SK-N-SH (cell line): ENCODE measurements around the gene ZNF768. TPM values are rescaled to one million over a fixed set of nuclear protein-coding genes. Genes with fewer than 3 reads are reported as not detected.

Source experiments
- CTCF ChIA-PET: fragments of 300-600, 350-600 bp; formaldehyde crosslinking; extraction: SDS; loops from one replicate; lab custom pipeline; 2021; lab: Yijun Ruan, JAX
- POLR2A ChIA-PET: fragments of 350-600 bp; sonication (Branson Sonifier 250); formaldehyde crosslinking; extraction: SDS; loops from one replicate; lab custom pipeline; 2020; ENCODE audit warnings: antibody characterized with exemption, inconsistent platforms; lab: Yijun Ruan, JAX
- DNase-seq: peaks from one replicate; pipeline ENCODE4 v3.0.0; 2012
- H2AFZ ChIP-seq: fragments of 200-600 bp; sonication (generic); 2 replicates; pipeline ENCODE4 v1.8.1; 2016; ENCODE audit warnings: antibody characterized with exemption, mild to moderate bottlenecking, low read depth
- H3F3A ChIP-seq: fragments of 200-600 bp; sonication (generic); replicated peaks from 2 replicates; pipeline ENCODE3; 2016; ENCODE audit warnings: antibody characterized with exemption, mild to moderate bottlenecking; ENCODE audit not compliant: insufficient read depth
- H3K27ac ChIP-seq, 2 experiments: fragments of 200-500 bp in 1 of 2; fragments of 200-600 bp in 1 of 2; sonication (Bioruptor generic) in 1 of 2; sonication (generic), shearing (Covaris generic) in 1 of 2; 2 replicates each; pipeline versions ENCODE4 v1.5.1 to v1.6.1; 2014 to 2016; ENCODE audit warnings: low read depth in 2 of 2, inconsistent platforms in 1 of 2, low read length in 1 of 2, mild to moderate bottlenecking in 1 of 2, mixed read lengths in 1 of 2
- H3K27me3 ChIP-seq: fragments of 200-600 bp; sonication (generic), shearing (Covaris generic); 2 replicates; pipeline ENCODE4 v1.6.1; 2016; ENCODE audit warnings: mixed run types; ENCODE audit not compliant: insufficient read depth
- H3K36me3 ChIP-seq, 2 experiments: fragments of 200-500 bp in 1 of 2; fragments of 200-600 bp in 1 of 2; sonication (Bioruptor generic) in 1 of 2; sonication (generic) in 1 of 2; replicated peaks in 1 of 2; 2 replicates each; pipeline versions ENCODE3 to v1.5.1; 2014 to 2016; ENCODE audit warnings: low read length in 1 of 2, mild to moderate bottlenecking in 1 of 2; ENCODE audit not compliant: insufficient read depth in 2 of 2, control insufficient read depth in 1 of 2
- H3K4me1 ChIP-seq, 2 experiments: fragments of 200-500 bp in 1 of 2; fragments of 200-600 bp in 1 of 2; sonication (Bioruptor generic) in 1 of 2; sonication (generic), shearing (Covaris generic) in 1 of 2; 2 replicates each; pipeline versions ENCODE4 v1.5.1 to v1.6.1; 2014 to 2016; ENCODE audit warnings: low read depth in 1 of 2, low read length in 1 of 2, mixed run types in 1 of 2; ENCODE audit not compliant: insufficient read depth in 2 of 2, control insufficient read depth in 1 of 2
- H3K4me2 ChIP-seq: fragments of 200-600 bp; sonication (generic), shearing (Covaris generic); 2 replicates; pipeline ENCODE4 v1.6.1; 2017; ENCODE audit warnings: mixed run types
- H3K4me3 ChIP-seq, 2 experiments: fragments of 200-500 bp in 1 of 2; fragments of 200-600 bp in 1 of 2; sonication (Bioruptor generic) in 1 of 2; sonication (generic), shearing (Covaris generic) in 1 of 2; 2 replicates each; pipeline versions ENCODE4 v1.5.1 to v1.8.1; 2014 to 2016; ENCODE audit warnings: low read depth in 2 of 2, inconsistent platforms in 1 of 2, low read length in 1 of 2, mild to moderate bottlenecking in 1 of 2, mixed read lengths in 1 of 2, moderate library complexity in 1 of 2
- H3K79me2 ChIP-seq: fragments of 200-600 bp; sonication (generic); 2 replicates; pipeline ENCODE4 v1.8.1; 2017; ENCODE audit warnings: mild to moderate bottlenecking; ENCODE audit not compliant: insufficient read depth
- H3K9ac ChIP-seq: fragments of 200-600 bp; sonication (generic); 2 replicates; pipeline ENCODE4 v1.6.1; 2017; ENCODE audit warnings: mixed run types
- H3K9me2 ChIP-seq: fragments of 200-600 bp; sonication (generic); 2 replicates; pipeline ENCODE4 v1.6.1; 2017; ENCODE audit warnings: mixed run types
- H3K9me3 ChIP-seq: fragments of 200-600 bp; sonication (generic); 2 replicates; pipeline ENCODE4 v1.6.1; 2017; ENCODE audit warnings: mixed run types, mild to moderate bottlenecking, moderate library complexity
- H4K20me1 ChIP-seq: fragments of 200-600 bp; sonication (generic); 2 replicates; pipeline ENCODE4 v1.6.1; 2017; ENCODE audit warnings: mild to moderate bottlenecking, mixed run types; ENCODE audit not compliant: insufficient read depth
- EP300 ChIP-seq, 2 experiments: IDR thresholded peaks; 2 replicates each; pipeline versions ENCODE4 v1.4.0 to v1.6.1; 2012; ENCODE audit warnings: borderline replicate concordance in 1 of 2, low read depth in 1 of 2, low read length in 1 of 2
- EZH2phosphoT487 ChIP-seq: fragments of 200-600 bp; sonication (generic); IDR thresholded peaks from 2 replicates; pipeline ENCODE4 v1.6.1; 2017; ENCODE audit warnings: low read depth, mixed run types, mild to moderate bottlenecking, antibody characterized with exemption, moderate library complexity, borderline replicate concordance
- FOSL2 ChIP-seq: IDR thresholded peaks from 2 replicates; pipeline ENCODE4 v1.4.0; 2012; ENCODE audit warnings: low read depth, mild to moderate bottlenecking, moderate library complexity, borderline replicate concordance
- FOXM1 ChIP-seq: IDR thresholded peaks from 2 replicates; pipeline ENCODE4 v1.4.0; 2012; ENCODE audit warnings: low read depth, mild to moderate bottlenecking
- GATA2 ChIP-seq: sonication (generic); formaldehyde crosslinking; IDR thresholded peaks from 2 replicates; pipeline ENCODE4 v1.5.0; 2020; ENCODE audit warnings: mild to moderate bottlenecking, missing genetic modification reagents
- MEF2A ChIP-seq: IDR thresholded peaks from 2 replicates; pipeline ENCODE4 v1.4.0; 2012; ENCODE audit warnings: low read depth, borderline replicate concordance
- PBX3 ChIP-seq: IDR thresholded peaks from 2 replicates; pipeline ENCODE4; 2012
- POLR2AphosphoS5 ChIP-seq: IDR thresholded peaks from 2 replicates; pipeline ENCODE4 v1.6.1; 2012; ENCODE audit warnings: low read depth, low read length
- RAD21 ChIP-seq: IDR thresholded peaks from 2 replicates; pipeline ENCODE4 v1.6.1; 2012; ENCODE audit warnings: mild to moderate bottlenecking, low read length
- REST ChIP-seq: IDR thresholded peaks from 2 replicates; pipeline ENCODE4 v1.6.1; 2012; ENCODE audit warnings: mild to moderate bottlenecking, low read depth, low read length, moderate library complexity
- RXRA ChIP-seq: IDR thresholded peaks from 2 replicates; pipeline ENCODE4 v1.4.0; 2012; ENCODE audit warnings: low read depth, mild to moderate bottlenecking, borderline replicate concordance
- SMC3 ChIP-seq: IDR thresholded peaks from 2 replicates; pipeline ENCODE4 v1.6.1; 2012; ENCODE audit warnings: low read depth, low read length, improper control_type of control experiment
- USF1 ChIP-seq: IDR thresholded peaks from 2 replicates; pipeline ENCODE4 v1.4.0; 2012; ENCODE audit warnings: low read depth, borderline replicate concordance
- YY1 ChIP-seq: IDR thresholded peaks from 2 replicates; pipeline ENCODE4 v1.4.0; 2012; ENCODE audit warnings: low read depth, mild to moderate bottlenecking
- WGBS: methylation state at CpG from one replicate; pipeline ENCODE4 v1.1.6; 2017; ENCODE audit warnings: low lambda C conversion rate; 5-methylcytosine and 5-hydroxymethylcytosine counted together
- polyA plus RNA-seq, 3 experiments: library from polyadenylated mRNA; depleted of rRNA; stranded (reverse); fragments of >200 nt; gene quantifications; 2 replicates each; pipeline ENCODE4 v1.2.3, GENCODE V29; 2012
- TF ChIP-seq, protein P1 (sequence below): fragments of 150-350 bp; IDR thresholded peaks from 2 replicates; pipeline ENCODE4 v1.6.1; 2016; ENCODE audit warnings: mild to moderate bottlenecking, low read depth, low read length
- TF ChIP-seq, protein P2 (sequence below): fragments of 200-600 bp; sonication (generic); IDR thresholded peaks from 2 replicates; pipeline ENCODE4 v1.6.1; 2017; ENCODE audit warnings: antibody characterized with exemption, mild to moderate bottlenecking, moderate library complexity

ZNF768 gene
- polyA plus RNA-seq, 1 of the 3 experiments (the other 2 are of a cell fraction), result 26.0 TPM

GRCh38 chr16:30569746-30570635 is 43.6 kb upstream of the ZNF768 start:
- CTCF ChIA-PET, result interaction anchor here (0.7 to 2.7 kb wide), 8 partner anchors 16 to 160 kb away, joined by 3 to 10 read pairs (median 4); partner anchors contain the start of genes DCTPP1, FBRS, ZNF689 and ZNF747
- H3K4me3 ChIP-seq, result no peak overlapping the region
- no peak overlapping the region for H2AFZ ChIP-seq
- no peak overlapping the region for H3K9ac ChIP-seq
- H3K36me3 ChIP-seq, result no peaks in the 10 kb centered on the region
- POLR2A ChIA-PET, result interaction anchor here (0.9 to 2.8 kb wide), 3 partner anchors 12 to 35 kb away, joined by 4 to 44 read pairs (median 15); partner anchors contain the start of genes ZNF747, ZNF764 and ZNF785
- DNase-seq, result no peak
- H4K20me1 ChIP-seq, result no peaks in the 10 kb centered on the region
- TF ChIP-seq YY1 (no peak), EZH2phosphoT487 (no peak), MEF2A (no peak), USF1 (no peak), FOSL2 (no peak), RXRA (no peak), POLR2AphosphoS5 (no peak), RAD21 (no peak), FOXM1 (no peak), SMC3 (no peak), PBX3 (no peak), GATA2 (CRISPR knock-in tag) (no peak), REST (no peak), EP300 (IDR thresholded peaks at IDR 0.05; ENCODE audit: borderline replicate concordance in 1 of 2, low read depth in 1 of 2, low read length in 1 of 2) (no peak)
- TF ChIP-seq, protein P1, sequence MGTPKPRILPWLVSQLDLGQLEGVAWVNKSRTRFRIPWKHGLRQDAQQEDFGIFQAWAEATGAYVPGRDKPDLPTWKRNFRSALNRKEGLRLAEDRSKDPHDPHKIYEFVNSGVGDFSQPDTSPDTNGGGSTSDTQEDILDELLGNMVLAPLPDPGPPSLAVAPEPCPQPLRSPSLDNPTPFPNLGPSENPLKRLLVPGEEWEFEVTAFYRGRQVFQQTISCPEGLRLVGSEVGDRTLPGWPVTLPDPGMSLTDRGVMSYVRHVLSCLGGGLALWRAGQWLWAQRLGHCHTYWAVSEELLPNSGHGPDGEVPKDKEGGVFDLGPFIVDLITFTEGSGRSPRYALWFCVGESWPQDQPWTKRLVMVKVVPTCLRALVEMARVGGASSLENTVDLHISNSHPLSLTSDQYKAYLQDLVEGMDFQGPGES, result no peak
- TF ChIP-seq, protein P2, sequence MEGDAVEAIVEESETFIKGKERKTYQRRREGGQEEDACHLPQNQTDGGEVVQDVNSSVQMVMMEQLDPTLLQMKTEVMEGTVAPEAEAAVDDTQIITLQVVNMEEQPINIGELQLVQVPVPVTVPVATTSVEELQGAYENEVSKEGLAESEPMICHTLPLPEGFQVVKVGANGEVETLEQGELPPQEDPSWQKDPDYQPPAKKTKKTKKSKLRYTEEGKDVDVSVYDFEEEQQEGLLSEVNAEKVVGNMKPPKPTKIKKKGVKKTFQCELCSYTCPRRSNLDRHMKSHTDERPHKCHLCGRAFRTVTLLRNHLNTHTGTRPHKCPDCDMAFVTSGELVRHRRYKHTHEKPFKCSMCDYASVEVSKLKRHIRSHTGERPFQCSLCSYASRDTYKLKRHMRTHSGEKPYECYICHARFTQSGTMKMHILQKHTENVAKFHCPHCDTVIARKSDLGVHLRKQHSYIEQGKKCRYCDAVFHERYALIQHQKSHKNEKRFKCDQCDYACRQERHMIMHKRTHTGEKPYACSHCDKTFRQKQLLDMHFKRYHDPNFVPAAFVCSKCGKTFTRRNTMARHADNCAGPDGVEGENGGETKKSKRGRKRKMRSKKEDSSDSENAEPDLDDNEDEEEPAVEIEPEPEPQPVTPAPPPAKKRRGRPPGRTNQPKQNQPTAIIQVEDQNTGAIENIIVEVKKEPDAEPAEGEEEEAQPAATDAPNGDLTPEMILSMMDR, result no peak
- no peak overlapping the region for H3K4me2 ChIP-seq
- no peaks in the 10 kb centered on the region for H3K9me2 ChIP-seq
- peak overlapping the region; percentile 7 to 83; a peak in 2 of 4 replicates for H3K27ac ChIP-seq
- H3F3A ChIP-seq, result peaks cover 15% of the 10 kb centered on the region
- H3K4me1 ChIP-seq, result peaks cover 5 to 12% of the 10 kb centered on the region in 2 experiments; a peak in 1 of 4 replicates
- 93% methylated on average over 10 of the region's 44 CpGs for WGBS
- no peaks in the 10 kb centered on the region; the same call in 1 of the 2 replicates for H3K79me2 ChIP-seq
- H3K9me3 ChIP-seq, result no peaks in the 10 kb centered on the region
- no peaks in the 10 kb centered on the region for H3K27me3 ChIP-seq
